ENCODE measurements around the gene CD244.
"Not testable (repeated sequence)": the region's sequence is repeated elsewhere in the genome, so short reads cannot be mapped to it uniquely, and the experiment has no call there.

Gene CD244, protein sequence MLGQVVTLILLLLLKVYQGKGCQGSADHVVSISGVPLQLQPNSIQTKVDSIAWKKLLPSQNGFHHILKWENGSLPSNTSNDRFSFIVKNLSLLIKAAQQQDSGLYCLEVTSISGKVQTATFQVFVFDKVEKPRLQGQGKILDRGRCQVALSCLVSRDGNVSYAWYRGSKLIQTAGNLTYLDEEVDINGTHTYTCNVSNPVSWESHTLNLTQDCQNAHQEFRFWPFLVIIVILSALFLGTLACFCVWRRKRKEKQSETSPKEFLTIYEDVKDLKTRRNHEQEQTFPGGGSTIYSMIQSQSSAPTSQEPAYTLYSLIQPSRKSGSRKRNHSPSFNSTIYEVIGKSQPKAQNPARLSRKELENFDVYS
- total RNA-seq: 0 to 0.67 reads per million in 2 donors

DNA sequence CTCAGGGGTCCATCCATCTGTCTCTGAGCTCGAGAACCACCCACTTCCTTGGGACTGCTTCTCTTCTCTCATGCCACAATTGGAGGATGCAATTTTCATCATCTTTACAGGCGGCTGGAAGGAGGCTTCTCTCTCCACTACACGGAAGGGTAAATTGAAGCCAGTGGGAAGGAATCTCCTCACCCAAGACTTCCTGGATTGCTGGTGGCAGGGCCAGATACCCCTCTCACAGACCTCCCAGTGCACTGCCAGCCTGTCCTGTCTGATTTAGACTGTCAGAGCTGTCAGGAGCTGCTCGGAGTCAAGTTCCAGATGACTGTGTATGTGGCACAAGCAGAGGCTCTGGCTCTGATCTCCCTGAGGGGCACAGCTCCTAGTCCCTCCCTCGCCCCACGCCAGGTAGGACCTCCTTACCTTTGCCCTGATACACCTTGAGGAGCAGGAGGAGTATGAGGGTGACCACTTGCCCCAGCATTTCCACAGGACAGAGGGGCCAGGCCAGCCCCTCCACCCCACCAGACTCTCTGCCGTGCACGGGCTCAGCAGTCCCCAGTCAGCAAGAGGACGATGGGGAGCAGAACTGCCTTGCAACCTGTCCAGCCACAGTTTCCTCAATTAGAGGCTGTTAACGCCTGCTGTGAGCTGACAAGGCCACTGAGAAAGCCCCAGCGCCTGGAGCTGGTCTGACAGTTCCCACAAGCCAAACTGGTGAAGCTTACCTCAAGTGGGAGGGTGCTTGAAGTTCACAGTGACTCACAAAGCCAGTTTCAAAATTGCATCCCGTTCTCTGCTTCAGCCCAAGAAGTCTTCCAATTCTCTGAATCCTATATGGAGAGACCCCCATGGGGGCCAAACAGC, at the start of gene CD244:
TSS of gene CD244 (minus strand) at position 685 of the 858 bp plus-strand sequence. CDS start at position 475, 210 bp downstream.
- peak in 3 of 5 experiments; percentile 15 to 70 (median 66) for DNase-seq

- DNase-seq: no peak
These were observed 49.2 kb upstream of the CD244 start for GRCh38 chr1:160911925-160912324.

GRCh38 chr1:160911441-160911840, 48.8 kb upstream of the CD244 start:
- no peak for DNase-seq

GRCh38 chr1:160910170-160910750, 47.6 kb upstream of the CD244 start:
- DNase-seq: no peak

DNA sequence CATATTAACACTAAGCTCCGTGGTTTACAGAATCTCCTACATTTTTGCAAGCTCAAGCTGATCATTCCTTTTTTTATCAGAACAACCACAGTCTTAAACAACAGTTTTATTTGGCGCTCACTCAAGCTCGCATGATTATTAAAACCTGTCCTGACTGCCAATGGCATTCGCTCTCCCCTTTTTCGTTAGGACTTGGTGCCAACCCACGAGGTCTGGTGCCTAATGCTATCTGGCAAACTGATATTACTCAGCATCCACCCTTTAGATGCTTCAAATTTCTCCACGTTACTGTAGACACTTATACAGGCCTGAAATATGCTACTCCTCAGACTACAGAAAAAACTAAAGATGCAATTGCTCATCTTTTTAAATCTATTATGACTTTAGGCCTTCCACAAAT, 45.3 kb upstream of the CD244 start:
- no peak for DNase-seq

DNA sequence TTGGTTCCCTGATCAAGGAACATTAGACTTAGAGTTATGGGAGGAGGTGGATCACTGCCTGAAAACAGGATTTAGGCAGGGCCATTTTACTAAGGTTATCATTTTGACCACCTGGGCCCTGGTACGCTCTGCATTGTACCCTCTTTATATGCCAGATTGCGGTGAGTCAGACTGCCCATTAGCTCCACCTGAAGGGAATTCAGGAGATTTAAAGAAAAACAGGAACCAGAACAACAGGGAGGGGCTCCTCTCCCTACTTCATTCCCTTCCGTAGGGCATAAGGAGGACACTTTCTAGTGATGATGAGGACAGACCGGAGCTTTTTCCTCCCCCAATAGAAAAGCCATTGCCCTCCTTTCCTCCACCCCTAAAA, 42.9 kb upstream of the CD244 start:
- DNase-seq: no peak

DNA sequence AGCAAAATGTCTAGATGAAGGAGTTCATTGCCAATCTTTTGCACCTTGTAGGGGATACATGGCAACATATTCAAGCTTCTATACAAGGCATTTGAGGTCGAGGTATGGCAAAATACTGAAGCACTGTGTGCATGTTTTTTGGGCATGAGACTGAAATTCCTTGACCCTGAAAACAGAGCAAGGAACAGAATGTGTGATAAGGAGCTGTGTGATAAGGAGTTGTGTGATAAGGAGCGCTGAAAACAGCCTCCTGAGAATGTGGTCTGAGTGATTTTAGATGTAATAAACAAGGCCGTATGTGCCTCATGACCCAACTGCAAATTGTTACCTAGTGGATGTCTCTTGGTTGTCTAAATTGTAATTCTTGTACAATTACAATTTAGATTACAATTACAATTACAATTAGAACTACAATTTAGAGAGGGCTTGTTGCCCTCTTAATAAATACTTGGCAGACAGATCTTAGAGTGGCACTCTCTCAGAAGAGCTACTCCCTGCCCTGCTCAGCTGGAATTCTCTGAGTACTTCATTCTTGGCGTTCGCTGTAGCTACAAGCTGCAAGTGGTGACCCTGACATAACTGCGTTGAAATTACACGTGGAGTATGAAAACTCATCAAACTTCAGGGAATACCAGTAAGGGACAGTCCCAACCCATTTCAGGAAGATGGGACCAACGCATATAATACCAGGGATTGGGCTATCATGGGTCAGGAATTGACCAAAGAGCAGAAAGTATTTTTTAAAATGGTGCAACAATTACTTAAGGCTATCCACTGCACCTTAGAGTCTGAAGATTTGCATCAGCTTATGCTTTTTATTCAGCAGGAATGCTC, 42.3 kb upstream of the CD244 start:
- DNase-seq: no peak

GRCh38 chr1:160902251-160902650, 39.6 kb upstream of the CD244 start:
- not testable (repeated sequence) for DNase-seq

DNA sequence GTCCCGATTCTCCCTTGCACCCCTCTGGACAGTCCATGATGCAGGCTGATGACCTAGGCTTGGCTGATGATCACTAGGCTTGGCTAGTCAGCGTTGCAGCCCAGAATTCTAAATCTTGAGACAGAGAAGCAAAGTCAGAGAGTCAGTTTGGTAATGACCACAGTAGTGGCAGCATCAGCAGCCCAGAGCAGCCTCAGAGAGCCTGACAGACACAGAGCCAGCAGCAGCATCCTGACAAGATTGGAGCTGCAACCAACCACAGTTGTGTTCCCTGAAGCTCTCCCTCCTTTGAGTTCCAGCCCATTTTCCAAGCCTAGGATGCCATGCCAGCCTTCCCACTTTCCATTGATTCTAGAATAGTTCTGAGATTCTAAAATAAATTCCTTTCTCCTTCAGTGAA, 39.1 kb upstream of the CD244 start:
- peak in 1 of 5 experiments; percentile 11 for DNase-seq

GRCh38 chr1:160900683-160901082, 38.0 kb upstream of the CD244 start:
- DNase-seq: not testable (repeated sequence)

DNA sequence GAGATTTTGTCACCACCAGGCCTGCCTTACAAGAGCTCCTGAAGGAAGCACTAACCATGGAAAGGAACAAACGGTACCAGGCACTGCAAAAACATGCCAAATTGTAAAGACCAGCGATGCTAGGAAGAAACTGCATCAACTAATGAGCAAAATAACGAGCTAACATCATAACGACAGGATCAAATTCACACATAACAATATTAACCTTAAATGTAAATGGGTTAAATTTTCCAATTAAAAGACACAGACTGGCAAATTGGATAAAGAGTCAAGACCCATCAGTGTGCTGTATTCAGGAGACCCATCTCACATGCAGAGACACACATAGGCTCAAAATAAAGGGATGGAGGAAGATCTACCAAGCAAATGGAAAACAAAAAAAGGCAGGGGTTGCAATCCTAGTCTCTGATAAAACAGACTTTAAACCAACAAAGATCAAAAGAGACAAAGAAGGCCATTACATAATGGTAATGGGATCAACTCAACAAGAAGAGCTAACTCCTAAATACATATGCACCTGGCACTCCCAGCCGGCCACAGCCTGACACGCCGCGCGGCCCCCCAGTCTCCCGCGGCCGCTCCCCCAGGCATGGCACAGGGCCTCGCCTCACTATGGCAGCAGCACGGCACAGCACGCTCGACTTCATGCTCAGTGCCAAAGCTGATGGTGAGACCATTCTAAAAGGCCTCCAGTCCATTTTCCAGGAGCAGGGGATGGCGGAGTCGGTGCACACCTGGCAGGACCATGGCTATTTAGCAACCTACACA, 31.9 kb upstream of the CD244 start:
- DNase-seq: not testable (repeated sequence)

GRCh38 chr1:160891474-160891873, 28.8 kb upstream of the CD244 start:
- no peak for DNase-seq

DNA sequence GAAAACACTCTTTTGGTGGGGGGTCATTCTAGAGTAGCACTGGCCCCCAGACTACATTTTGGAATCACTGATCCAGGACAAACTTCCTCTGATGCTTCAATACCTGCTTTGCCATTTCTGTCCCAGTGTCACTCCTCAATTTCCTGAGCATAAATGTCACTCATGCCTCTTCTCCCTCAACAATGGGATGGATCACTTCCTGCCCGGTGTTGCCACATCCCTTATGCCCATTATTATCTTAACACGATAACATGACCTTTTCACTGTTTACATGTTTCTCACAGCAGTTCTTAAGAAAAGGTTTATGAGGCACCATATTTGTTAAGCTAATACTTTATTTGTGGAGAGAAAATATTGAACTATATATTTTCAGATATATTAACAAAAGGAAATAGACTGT, 26.2 kb upstream of the CD244 start:
- no peak for DNase-seq

- no peak for DNase-seq
These were observed 24.4 kb upstream of the CD244 start for GRCh38 chr1:160887071-160887470.

GRCh38 chr1:160885042-160885441, 22.4 kb upstream of the CD244 start, which contains the start of gene ITLN1:
ITLN1 (minus strand) TSS chr1:160885180; CDS start chr1:160884877, 303 bp downstream.
- DNase-seq: no peak

GRCh38 chr1:160884579-160884978, 21.9 kb upstream of the CD244 start:
- peak in 1 of 5 experiments; percentile 16 for DNase-seq

DNA sequence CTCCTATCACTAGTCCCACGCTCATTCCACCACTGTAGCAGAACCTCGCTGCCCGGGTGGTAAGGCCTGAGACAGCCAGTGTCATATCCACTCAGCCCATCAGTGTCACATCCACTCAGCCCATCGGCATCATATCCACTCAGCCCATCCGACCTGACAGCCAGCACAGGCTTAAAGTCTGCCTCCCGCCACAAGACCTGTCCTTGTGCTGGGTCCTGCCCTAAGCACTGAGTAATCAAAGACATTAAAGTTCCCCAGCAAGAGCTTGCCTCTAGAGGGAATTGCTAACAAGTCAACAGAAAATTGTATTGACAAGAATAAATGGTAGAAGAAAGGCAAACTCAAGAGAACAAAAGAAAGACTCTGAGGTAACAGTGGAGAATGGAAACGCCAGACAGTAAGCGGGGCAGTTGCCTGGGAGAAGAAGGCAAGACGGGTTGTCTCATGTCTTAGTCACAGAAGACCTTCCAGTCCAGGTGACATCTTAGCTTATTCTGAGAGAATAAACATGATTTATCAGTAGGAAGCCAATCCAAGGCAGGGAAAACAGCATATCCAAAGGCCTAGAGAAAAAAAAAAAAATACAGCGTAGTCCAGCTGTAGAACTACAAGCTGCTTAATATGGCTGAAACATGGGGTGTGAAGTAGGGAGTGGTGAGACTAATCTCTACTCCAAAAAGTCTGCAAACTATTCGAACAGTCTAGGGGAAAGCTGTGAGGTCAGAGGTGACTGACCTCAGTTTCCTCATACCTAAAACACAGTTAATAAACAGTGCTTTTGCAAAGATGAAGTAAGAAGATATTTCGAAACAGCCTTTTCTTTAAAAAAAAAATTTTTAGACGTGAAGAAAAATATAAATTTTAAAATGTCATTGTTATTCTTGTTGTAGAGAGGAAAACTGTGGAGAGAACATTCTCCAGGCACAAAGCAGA, 21.2 kb upstream of the CD244 start:
- DNase-seq: no peak

GRCh38 chr1:160882582-160882981, 19.9 kb upstream of the CD244 start:
- DNase-seq: no peak

DNA sequence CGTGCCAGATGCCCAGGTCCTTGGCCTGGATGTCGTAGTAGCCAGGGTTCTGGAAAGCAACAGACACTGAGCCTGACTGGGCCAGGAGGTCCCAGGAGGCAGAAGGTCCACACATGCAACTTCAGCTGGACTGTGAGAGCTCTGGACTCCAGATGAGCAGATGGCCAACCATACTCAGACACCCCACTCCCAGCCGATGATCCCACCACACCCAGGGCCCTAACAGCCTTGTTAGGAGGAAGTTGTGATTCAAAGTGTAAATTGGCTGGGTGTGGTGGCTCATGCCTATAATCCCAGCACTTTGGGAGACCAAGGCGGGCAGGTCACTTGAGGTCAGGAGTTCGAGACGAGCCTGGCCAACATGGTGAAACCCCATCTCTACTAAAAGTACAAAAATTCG, 18.6 kb upstream of the CD244 start:
- DNase-seq: not testable (repeated sequence)

GRCh38 chr1:160880216-160880615, 17.5 kb upstream of the CD244 start:
- DNase-seq: no peak
